HG02885 (cell line): ENCODE results near the gene OR1K1.
"Not testable (repeated sequence)": the region's sequence is repeated elsewhere in the genome, so short reads cannot be mapped to it uniquely, and the experiment has no call there.

Experiments
- ATAC-seq: cut with Tn5 transposase; IDR thresholded peaks from one replicate; pipeline ENCODE4 v1.9.1; 2021; ENCODE audit warnings: mild to moderate bottlenecking; ENCODE audit not compliant: unreplicated experiment, poor library complexity

OR1K1 gene

GRCh38 chr9:122800066-122801060 lies at the start of gene OR1K1:
Gene OR1K1, plus strand, starts transcription at chr9:122800123. Its CDS starts 0 bp downstream, at chr9:122800123.
- ATAC-seq = no peak

DNA sequence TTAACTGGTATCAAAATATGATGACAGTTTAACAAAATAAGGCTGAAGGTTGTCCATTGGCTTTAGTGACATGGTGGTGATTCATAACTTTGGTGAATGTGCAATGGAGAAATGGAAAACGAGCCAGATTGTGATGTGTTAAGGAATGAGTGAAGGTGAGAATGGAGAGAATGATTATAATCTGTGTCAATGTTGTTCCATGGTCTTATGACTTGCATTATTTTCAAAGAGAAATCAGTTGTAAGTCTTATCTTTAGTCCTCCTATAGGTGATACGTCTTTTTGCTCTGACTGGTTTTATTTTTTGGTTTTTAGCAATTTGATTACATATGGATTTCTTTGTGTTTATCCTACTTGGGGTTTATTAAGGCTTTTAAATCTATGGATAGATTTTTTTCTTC lies 45.1 kb upstream of the OR1K1 start:
- no peak for ATAC-seq

GRCh38 chr9:122767817-122768216 lies 32.1 kb upstream of the OR1K1 start:
- ATAC-seq = no peak

GRCh38 chr9:122777052-122777451 lies 22.9 kb upstream of the OR1K1 start:
- ATAC-seq = no peak

DNA sequence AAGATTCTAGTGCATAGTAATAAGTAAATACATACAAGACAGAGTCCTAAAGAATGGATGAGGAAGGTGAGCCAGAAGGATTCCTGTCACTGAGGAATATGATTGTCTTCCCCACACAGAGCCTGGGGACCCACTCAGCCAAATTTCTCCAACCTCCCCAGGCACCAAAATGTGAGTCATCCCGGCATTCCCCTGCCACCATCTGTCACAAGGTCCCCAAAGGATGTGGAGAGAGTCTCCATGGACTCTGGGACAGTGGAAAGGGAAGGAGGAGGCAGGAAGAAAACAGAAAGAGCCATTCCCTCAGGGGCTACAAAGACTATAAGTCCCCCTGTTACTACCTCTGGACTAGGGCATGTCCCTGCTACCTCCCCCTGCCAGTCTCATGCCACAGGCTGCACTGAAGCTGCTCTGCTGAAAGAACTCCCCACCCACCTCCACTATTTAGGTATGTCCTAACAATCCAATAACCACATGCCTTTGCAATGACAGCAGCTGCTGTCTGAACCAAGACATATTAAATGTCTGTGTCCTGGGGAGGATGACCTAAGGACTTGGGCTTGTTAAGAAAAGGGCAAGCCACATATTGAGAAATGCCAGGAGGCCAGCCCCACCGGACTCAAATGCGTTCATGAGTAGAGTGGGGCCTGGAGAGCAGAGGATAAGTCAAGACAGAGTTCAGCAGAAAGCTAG lies 21.8 kb upstream of the OR1K1 start:
- ATAC-seq = no peak

DNA sequence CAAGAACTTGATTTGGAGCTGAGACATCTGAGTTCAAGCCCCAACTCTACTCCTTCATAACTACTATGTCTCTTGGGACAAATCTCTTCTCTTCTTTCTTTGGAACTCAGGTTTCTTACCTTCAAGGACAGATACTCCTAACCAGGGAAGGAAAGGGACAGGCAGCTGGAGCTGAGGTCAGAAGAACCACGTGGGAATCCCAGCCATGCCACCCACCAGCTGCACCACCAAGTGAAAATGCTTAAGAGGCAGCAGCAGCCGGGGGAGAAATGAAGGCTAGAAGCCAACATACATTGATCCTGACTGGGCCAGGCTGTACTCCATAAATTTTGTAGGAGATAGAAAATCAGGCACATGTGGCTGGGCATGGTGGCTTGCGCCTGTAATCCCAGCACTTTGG lies 20.7 kb upstream of the OR1K1 start:
- ATAC-seq = no peak

DNA sequence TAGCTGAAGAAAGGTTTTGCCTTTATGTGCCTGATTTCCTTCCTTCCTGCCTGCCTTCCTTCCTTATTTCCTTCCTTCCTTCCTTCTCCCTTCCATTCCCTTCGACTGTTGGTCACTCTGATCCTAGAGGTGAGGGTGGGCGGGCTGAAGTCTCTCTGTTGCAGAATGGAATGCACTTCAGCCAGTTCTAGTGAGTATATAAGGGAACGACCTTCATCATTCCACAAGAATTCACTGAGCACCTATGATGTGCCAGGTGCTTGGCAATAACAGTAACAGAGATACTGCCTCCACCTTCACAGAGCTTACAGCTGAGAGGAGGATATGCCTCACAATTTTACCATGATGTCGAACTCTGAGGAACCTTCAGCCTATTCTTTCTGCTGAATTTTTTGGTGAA lies 19.9 kb upstream of the OR1K1 start:
- ATAC-seq = no peak

DNA sequence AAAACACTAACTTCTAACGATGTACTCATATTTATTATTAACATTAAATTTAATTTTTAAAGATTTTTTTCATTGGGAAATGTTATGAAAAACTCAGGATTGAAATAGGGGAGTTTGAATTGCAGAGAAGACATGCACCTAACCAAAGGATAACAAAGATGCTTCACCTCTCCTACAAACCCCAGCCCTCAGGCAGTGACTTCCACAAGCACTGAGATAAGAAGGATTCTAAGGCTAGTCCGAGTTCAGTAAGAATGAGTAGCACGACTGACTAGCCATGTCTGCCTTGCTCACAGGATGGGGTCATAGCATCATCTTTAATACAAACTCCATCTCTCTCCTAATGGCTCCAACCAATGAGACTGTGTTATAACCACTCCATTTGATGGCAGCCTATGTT lies 18.3 kb upstream of the OR1K1 start:
- no peak for ATAC-seq

- ATAC-seq = no peak
These were observed 14.7 kb upstream of the OR1K1 start for GRCh38 chr9:122785269-122785668.

GRCh38 chr9:122786338-122786737 lies 13.6 kb upstream of the OR1K1 start:
- no peak for ATAC-seq

DNA sequence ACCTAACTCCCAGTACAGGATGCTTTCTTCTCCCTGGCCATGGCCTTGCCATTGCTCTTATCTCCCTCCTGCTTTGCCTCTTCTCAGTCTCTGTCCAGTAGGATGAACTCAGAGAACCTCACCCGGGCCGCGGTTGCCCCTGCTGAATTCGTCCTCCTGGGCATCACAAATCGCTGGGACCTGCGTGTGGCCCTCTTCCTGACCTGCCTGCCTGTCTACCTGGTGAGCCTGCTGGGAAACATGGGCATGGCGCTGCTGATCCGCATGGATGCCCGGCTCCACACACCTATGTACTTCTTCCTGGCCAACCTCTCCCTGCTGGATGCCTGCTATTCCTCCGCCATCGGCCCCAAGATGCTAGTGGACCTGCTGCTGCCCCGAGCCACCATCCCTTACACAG lies 11.1 kb upstream of the OR1K1 start, which contains the start of gene OR5C1:
TSS of gene OR5C1 (plus strand) at position 103 of the 400 bp plus-strand sequence. CDS start at position 103, 0 bp downstream.
- no peak for ATAC-seq

GRCh38 chr9:122789256-122790046 lies 10.5 kb upstream of the OR1K1 start:
- ATAC-seq = no peak

DNA sequence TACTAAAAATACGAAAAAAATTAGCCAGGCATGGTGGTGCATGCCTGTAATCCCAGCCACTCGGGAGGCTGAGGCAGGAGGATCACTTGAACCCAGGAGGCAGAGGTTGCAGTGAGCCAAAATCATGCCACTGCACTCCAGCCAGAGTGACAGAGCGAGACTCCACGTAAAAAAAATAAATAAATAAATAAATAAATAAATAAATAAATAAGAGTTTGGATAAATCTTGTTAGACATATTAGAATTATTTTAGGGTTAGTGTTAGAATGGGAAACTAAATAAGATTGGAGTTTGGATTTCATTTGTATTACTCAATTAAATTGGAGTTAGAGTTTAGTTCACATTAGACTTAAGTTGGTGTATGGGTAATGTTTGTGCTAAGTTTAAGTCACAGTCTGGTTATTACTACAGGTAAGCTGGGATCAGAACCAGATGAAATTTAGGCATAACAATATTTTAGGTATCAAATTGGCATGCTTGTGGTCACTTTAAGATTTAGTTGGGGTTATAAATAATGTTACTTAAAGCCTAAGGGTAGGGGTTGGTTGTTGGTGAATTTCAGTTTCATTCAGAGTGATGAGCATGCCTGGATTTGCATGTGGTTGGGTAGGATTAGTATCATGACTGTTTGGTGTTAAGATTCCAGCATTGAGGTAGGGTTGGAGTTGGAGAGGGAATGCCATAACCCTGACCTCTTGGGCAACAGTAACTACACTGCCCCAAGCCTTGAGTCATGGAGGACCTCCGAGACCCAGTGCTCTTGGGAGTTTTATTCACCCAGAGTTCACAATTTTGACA lies 7.9 kb upstream of the OR1K1 start:
- ATAC-seq = no peak

- ATAC-seq = no peak
These were observed 2.4 kb upstream of the OR1K1 start for GRCh38 chr9:122797316-122798063.

GRCh38 chr9:122806661-122807060 lies 6.7 kb downstream of the OR1K1 start:
- no peak for ATAC-seq

DNA sequence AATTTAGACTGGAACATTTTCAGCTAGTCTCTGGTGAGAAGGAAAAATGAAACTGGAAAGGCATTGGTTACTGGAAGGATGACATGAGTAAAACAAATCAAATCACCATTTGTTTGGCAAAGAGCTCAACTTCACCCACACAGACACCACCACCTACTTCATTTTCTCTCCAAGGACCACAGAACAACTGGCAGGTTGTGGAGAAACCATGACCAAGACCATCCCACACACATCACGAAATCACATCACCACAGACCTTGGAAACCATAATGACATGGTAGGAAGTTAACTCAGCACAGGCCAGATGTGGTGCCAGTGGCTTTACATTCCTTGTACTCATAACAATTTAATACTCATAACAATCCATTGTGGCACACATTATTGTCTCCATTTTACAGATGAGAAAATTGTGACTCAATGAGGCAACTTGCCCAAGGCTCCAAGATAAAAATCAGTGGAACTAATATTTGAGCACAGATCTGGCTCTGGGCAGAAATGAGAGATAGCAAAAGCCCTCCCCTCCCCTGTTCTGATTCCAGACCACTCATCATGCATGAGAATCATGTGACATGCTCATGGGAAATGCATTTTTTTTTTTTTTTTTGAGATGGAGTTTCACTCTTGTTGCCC lies 7.5 kb downstream of the OR1K1 start:
- no peak for ATAC-seq

GRCh38 chr9:122808141-122808540 lies 8.2 kb downstream of the OR1K1 start:
- ATAC-seq = no peak

- ATAC-seq = not testable (repeated sequence)
These were observed 9.3 kb downstream of the OR1K1 start for GRCh38 chr9:122809261-122809660.
